Measurements from ENCODE around the gene CLEC1A.

DNA sequence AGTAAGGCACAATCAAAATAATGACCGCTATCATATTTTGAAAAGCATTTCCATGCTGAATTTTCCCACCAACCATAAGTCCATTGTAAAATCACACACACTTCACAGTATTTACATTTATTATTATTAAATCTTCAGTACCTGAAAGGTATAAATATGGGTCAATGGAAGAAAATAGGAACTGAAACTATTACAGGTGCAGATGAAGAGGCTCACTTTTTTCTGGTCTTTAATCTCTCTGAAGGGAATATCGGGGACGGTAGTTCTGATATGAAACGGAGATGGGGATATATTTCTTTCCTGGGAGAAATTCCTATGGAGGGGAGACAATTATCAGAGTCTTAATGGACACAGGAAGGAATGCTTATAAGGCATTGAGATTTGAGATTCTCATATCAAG lies 28.4 kb downstream of the CLEC1A start:
- no peak for TF ChIP-seq YY1 (IDR thresholded peaks at IDR 0.05; ENCODE audit: insufficient read depth, insufficient read length)
- TF ChIP-seq SUZ12 (IDR thresholded peaks at IDR 0.05; ENCODE audit: extremely low read depth, insufficient read depth, insufficient read length): no peak
